HG02840 (cell line): Measurements from ENCODE around the gene BRD2.
A peak's percentile ranks its signal among the peaks of the same experiment; 100 is the strongest.

Experiments
- ATAC-seq: cut with Tn5 transposase; IDR thresholded peaks from one replicate; pipeline ENCODE4 v1.9.1; 2021; ENCODE audit warnings: mild to moderate bottlenecking, moderate library complexity, moderate number of reproducible peaks; ENCODE audit not compliant: unreplicated experiment, low FRiP score

Gene BRD2

GRCh38 chr6:33019372-33019771 is 51.0 kb downstream of the BRD2 start:
- ATAC-seq = no peak

GRCh38 chr6:33021917-33022316 is 53.5 kb downstream of the BRD2 start:
- ATAC-seq = no peak

- ATAC-seq = no peak
Measured at GRCh38 chr6:33023536-33023935, 55.1 kb downstream of the BRD2 start.

GRCh38 chr6:33024521-33024920 is 56.1 kb downstream of the BRD2 start:
- ATAC-seq = no peak

- ATAC-seq = no peak
Measured at GRCh38 chr6:33028220-33028849, 59.9 kb downstream of the BRD2 start.

GRCh38 chr6:33029328-33030184 is 61.2 kb downstream of the BRD2 start:
- ATAC-seq = peak; percentile 68

GRCh38 chr6:33030245-33030644 is 61.9 kb downstream of the BRD2 start:
- ATAC-seq = no peak
